Stimulated activated naive CD8-positive, alpha-beta T cell treated with anti-CD3 and anti-CD28 coated beads, Interleukin-15, amount 100 ng/mL, for 72 hours (primary cell): ENCODE data around the gene ARFGEF2.
"Not testable (repeated sequence)": the region's sequence is repeated elsewhere in the genome, so short reads cannot be mapped to it uniquely, and the experiment has no call there.

ENCODE experiments used
- ATAC-seq: fragments of 150-1000 bp; cut with Tn5 transposase; 2 replicates; pipeline ENCODE4 v1.10.0; 2021; ENCODE audit warnings: mild to moderate bottlenecking, moderate library complexity
- DNase-seq, 2 donors: peaks; one replicate each; pipeline ENCODE4 v3.0.0; 2021 to 2022
- H3K27ac Mint-ChIP-seq, 2 donors: one replicate each; pipeline ENCODE4 v1.8.0; 2022; ENCODE audit warnings: mild to moderate bottlenecking in 2 of 2, mixed read lengths in 2 of 2, moderate library complexity in 2 of 2
- H3K27me3 Mint-ChIP-seq: one replicate; pipeline ENCODE4 v1.8.0; 2022; ENCODE audit warnings: mixed read lengths
- H3K4me1 Mint-ChIP-seq: one replicate; pipeline ENCODE4 v1.8.0; 2022; ENCODE audit warnings: mild to moderate bottlenecking, mixed read lengths
- H3K4me3 Mint-ChIP-seq, 2 donors: one replicate each; pipeline ENCODE4 v1.8.0; 2022; ENCODE audit warnings: mild to moderate bottlenecking in 2 of 2, mixed read lengths in 2 of 2, moderate library complexity in 1 of 2
- H3K9me3 Mint-ChIP-seq, 2 donors: one replicate each; pipeline ENCODE4 v1.8.0; 2022; ENCODE audit warnings: mixed read lengths in 2 of 2

The ARFGEF2 gene

DNA sequence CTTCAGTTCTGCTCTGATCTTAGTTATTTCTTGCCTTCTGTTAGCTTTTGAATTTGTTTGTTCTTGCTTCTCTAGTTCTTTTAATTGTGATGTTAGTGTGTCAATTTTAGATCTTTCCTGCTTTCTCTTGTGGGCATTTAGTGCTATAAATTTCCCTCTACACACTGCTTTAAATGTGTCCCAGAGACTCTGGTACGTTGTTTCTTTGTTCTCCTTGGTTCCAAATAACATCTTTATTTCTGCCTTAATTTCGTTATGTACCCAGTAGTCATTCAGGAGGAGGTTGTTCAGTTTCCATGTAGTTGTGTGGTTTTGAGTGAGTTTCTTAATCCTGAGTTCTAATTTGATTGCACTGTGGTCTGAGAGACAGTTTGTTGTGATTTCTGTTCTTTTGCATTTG lies 58.5 kb downstream of the ARFGEF2 start:
- not testable (repeated sequence) for H3K4me1 Mint-ChIP-seq, H3K27me3 Mint-ChIP-seq, H3K4me3 Mint-ChIP-seq, DNase-seq, H3K9me3 Mint-ChIP-seq, ATAC-seq
- H3K27ac Mint-ChIP-seq: peak overlapping the region in 1 of 2 donors; percentile 46

DNA sequence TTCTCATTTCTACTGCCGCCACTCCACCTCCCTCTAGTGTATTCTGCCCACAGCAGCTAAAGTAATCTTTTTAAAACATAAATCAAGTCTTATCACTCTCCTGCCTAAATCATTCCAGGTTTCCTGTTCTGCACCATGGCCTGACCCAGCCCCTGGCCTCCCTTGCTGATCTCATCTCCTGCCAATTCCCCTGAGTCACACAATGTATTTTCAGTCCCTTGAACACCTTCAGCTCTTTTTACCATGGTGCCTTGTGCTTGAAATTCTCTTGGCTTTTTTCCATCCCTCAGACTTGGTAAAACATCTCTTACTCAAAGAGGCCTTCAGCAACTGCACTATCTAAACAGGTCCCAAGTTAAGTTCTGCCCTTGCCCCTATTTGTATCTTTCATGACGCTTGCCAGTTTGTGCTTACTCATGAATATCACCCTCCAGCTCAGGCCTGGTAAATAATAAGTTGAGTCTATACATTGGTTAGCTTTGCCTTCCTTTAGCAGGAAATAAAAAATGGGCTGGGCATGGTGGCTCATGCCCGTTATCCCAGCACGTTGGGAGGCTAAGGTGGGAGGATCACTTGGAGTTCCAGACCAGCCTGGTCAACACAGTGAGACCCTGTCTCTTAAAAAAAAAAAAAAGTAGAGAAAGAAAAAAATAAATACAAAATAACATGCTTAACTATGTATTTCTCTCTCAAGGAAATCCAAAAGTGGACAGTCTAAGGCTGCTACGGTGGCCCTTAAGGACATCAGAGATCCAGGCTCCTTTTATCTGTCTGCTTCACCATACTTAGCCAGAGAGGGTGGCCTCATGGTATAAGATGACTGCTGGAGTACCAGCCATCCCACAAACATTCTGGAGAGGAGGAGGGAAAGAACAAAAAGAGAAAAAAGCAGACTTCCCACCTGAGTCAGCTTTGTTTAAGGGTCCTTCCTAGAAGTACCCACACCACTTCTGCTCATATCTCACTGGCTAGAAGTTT lies 62.2 kb downstream of the ARFGEF2 start:
- no peak overlapping the region for H3K27ac Mint-ChIP-seq

DNA sequence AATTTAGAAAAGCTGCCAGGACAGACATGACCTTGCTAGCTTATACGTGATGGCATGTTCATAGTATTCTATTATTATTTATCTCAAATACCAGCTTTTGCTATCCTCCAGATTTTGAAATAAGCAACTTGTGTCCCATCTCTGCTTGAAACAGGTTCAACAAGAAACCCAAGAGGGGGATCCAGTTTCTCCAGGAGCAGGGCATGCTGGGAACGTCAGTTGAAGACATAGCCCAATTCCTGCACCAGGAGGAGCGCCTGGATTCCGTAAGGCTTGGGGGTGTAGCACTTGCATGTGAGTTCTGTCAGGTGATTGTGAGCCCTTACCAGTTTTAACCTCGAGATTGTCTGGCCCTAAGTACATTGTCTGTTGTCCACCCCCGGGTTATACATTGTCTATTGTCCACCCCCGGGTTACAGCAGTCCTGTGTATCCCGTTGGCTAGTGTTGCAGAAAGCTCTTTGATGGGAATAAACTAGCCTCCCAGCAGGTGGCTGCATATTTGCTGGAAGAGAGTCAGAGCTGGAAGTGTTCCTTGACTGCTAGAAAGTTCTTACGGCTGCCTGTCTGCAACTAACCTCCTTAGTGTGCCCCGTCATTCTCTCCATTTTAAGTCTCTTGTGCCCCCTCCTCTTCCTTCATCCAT lies 63.2 kb downstream of the ARFGEF2 start:
- H3K9me3 Mint-ChIP-seq: no peaks in the 10 kb centered on the region
- DNase-seq (no peak), ATAC-seq (no peak)
- peaks cover 5% of the 10 kb centered on the region for H3K4me1 Mint-ChIP-seq
- no peak overlapping the region for H3K4me3 Mint-ChIP-seq
- H3K27me3 Mint-ChIP-seq: no peaks in the 10 kb centered on the region
- H3K27ac Mint-ChIP-seq: no peak overlapping the region

More for the DNA sequence above, 62.2 kb downstream of the ARFGEF2 start:
- H3K9me3 Mint-ChIP-seq: no peaks in the 10 kb centered on the region
- H3K4me3 Mint-ChIP-seq: no peak overlapping the region
- peaks cover 6% of the 10 kb centered on the region for H3K4me1 Mint-ChIP-seq
- ATAC-seq (no peak), DNase-seq (no peak)
- H3K27me3 Mint-ChIP-seq: no peaks in the 10 kb centered on the region

DNA sequence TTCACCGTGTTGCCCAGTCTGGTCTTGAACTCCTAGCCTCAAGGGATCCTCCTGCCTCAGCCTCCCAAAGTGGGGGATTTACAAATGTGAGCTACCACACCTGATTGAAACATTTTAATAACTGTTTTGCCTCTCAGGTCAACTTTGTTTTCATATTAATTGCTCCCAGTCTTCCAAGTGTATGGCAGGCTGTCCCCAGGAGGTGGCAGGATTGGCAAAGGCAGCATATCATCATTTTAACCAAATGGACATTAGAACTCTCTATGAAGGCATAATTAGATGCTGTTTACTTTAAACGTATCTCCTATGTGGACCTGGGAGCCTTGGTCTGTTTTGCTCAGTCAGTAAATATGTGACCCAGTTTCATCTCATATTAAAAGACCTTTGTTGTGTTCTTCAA lies 65.4 kb downstream of the ARFGEF2 start:
- Mint-ChIP-seq H3K4me3 (no peak overlapping the region), H3K4me1 (no peaks in the 10 kb centered on the region)
- no peak for DNase-seq

DNA sequence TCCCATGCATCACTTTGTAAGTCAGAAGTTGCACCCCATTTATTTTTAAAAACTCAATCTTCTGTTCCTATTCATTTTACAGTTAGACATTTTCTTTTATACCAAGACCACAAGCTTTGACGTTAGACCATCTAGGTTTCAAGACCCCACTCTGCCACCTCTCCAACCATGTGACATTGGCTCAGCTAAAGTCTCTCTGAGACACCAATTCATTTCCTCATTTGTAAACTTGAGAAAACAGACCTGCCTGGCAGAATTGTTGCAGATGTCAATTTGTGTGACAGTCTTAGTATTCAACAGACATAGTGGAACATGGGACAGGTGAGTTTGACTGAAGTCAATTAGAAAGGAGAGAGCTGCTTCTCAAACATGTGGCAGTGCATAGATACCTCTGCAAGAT lies 69.0 kb downstream of the ARFGEF2 start:
- no peaks in the 10 kb centered on the region for H3K9me3 Mint-ChIP-seq
- ATAC-seq (no peak), DNase-seq (no peak)
- H3K4me1 Mint-ChIP-seq: no peaks in the 10 kb centered on the region
- H3K27me3 Mint-ChIP-seq: no peaks in the 10 kb centered on the region
- no peak overlapping the region for H3K4me3 Mint-ChIP-seq
- H3K27ac Mint-ChIP-seq: peak overlapping the region in 1 of 2 donors; percentile 53

More for the DNA sequence above, 65.4 kb downstream of the ARFGEF2 start:
- Mint-ChIP-seq H3K27ac (no peak overlapping the region), H3K27me3 (no peaks in the 10 kb centered on the region), H3K9me3 (no peaks in the 10 kb centered on the region)
- ATAC-seq: no peak

DNA sequence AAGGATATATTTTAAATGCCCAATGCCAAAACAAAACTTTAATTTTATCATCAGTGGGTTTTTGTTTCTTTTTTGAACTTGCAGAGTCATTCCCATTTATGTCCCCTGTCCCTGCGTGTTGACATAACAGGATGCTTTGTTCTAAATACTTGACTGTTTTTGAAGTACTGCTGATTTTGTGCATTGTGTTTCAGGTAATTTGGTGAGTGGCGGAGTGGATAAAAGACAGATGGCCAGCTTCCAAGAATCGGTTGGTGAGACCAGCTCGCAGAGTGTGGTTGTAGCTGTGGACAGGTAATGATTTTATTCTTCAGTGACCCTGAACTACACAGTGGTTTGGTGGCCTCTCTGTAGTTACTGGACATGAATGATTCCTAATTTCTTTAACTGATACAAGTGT lies 74.1 kb downstream of the ARFGEF2 start:
- Mint-ChIP-seq H3K9me3 (no peaks in the 10 kb centered on the region), H3K27me3 (no peaks in the 10 kb centered on the region), H3K4me3 (no peak overlapping the region), H3K27ac (no peak overlapping the region), H3K4me1 (no peaks in the 10 kb centered on the region)
- DNase-seq (no peak), ATAC-seq (no peak)

DNA sequence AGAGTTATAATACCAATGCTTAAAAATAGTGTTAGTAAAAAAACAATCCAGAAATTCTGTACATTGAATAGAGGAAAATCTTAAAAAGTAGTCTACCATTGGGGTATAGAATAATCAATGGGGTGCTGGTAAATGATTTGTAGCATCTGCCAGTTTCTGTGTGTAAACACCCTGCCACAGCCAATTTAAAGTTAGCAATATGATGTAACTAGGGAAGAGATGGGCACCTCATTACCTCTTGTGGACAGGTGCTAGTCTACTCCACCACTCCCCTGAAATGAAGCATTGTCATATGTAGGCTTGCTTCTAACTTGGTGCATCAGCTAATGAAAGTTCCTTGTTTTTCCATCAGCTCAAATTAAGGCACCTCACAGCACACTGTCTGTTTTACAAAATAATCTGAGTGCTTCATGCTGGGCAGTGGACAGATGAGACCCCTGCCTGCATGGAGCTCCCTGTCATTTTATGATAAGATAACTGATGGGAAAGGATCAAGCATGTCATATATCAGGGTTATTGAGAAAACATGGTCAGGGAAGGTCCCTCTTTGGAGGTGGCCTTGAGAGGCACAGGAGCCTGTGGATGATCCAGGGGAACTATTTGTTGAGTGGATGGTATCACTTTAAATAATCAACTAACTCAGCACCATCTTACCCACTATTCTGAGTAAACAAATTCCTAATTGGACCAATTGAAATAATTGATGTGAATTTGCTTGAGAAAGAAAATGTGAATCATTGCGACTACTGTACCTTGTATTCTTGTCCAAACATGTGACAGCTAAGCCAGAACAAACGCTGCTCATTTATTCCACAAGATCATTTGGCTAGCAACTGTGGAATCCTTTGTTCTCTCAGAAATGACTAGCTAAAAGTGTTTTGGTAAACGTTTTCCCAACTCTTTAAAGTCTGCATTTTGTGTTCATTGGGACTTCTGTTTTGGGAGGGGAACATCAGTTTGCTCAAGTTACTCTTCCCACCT lies 78.7 kb downstream of the ARFGEF2 start:
- H3K27me3 Mint-ChIP-seq: no peaks in the 10 kb centered on the region
- peak overlapping the region in 1 of 2 donors; percentile 34 for H3K27ac Mint-ChIP-seq
- H3K9me3 Mint-ChIP-seq: no peaks in the 10 kb centered on the region
- H3K4me3 Mint-ChIP-seq: no peak overlapping the region
- ATAC-seq: no peak
- no peak for DNase-seq
- no peaks in the 10 kb centered on the region for H3K4me1 Mint-ChIP-seq

DNA sequence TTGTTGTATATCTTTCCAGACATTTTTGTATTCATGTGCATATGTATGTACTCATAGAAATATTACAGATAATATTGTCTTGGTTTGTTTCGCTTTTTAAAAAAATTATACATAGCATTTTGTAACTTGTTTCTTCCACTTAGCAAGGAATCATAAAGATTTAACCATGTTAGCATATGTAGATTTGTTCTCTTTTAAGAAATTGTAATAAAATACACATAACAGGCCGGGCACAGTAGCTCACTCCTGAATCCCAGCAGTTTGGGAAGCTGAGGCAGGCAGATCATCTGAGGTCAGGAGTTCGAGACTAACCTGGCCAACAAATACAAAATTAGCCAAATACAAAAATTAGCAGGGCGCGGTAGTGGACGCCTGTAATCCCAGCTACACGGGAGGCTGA lies 80.2 kb downstream of the ARFGEF2 start:
- Mint-ChIP-seq H3K27me3 (no peaks in the 10 kb centered on the region), H3K27ac (peak overlapping the region in 1 of 2 donors; percentile 72), H3K4me1 (no peaks in the 10 kb centered on the region), H3K4me3 (no peak overlapping the region), H3K9me3 (no peaks in the 10 kb centered on the region)
- ATAC-seq (no peak), DNase-seq (no peak)

DNA sequence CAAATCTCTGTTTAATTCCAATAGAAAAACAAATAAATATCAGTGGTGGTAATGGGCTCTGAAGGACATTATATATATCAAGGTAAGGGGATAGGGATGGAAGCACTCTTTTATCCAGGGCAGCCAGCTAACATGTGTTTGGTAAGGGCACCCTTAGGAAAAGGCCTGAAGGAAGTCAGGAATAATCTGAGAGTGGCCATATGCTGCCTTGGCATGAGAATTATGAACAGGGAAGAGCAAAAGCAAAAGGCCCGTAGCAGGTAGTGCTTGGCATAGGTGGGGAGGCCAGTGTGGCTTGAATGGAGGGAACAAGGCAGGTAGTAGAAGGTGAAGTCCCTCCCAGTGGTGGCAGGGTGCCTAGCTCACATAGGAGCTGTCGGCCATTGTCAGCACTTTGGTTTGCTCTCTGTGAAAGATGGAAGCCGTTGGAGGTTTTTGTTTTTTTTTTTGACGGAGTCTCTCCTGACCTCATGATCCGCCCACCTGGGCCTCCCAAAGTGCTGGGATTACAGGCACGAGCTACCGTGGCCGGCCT lies 85.0 kb downstream of the ARFGEF2 start:
- ATAC-seq (no peak), DNase-seq (no peak)
- H3K27me3 Mint-ChIP-seq: no peaks in the 10 kb centered on the region
- H3K27ac Mint-ChIP-seq: no peak overlapping the region
- no peaks in the 10 kb centered on the region for H3K4me1 Mint-ChIP-seq
- no peak overlapping the region for H3K4me3 Mint-ChIP-seq
- H3K9me3 Mint-ChIP-seq: no peaks in the 10 kb centered on the region

DNA sequence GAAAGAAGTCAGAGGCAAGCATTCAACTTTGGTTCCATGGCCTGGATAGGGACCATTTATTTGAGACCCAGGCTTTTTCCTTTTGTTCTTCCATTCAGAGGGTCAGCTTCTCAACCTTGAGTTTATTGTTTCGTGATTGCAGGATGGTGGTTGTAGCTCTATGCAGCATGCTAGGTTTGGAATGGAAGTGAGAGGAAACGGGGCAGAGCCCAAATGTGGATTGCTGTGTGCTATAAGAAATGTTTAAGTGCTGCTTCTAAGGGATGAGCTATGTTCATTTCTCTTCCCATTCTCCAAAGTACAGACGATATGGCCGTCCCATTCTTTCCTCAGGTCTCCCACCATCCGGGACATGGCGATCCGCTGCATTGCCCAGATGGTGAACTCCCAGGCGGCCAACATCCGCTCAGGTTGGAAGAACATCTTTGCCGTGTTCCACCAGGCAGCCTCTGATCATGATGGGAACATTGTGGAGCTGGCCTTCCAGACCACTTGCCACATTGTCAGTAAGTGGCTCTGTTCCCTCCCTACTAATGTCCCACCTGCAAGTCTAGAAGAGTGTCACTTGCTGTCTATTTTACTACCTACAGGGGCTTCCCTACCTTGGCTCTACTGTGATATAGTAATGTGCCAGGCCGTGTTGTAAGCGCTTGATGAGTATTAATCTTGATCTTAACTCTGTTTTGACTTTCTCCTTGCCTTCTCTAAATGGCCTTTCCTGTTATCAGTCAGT lies 88.6 kb downstream of the ARFGEF2 start:
- Mint-ChIP-seq H3K27ac (no peak overlapping the region), H3K9me3 (no peaks in the 10 kb centered on the region), H3K4me3 (no peak overlapping the region), H3K4me1 (no peaks in the 10 kb centered on the region), H3K27me3 (no peaks in the 10 kb centered on the region)
- DNase-seq (no peak), ATAC-seq (no peak)

DNA sequence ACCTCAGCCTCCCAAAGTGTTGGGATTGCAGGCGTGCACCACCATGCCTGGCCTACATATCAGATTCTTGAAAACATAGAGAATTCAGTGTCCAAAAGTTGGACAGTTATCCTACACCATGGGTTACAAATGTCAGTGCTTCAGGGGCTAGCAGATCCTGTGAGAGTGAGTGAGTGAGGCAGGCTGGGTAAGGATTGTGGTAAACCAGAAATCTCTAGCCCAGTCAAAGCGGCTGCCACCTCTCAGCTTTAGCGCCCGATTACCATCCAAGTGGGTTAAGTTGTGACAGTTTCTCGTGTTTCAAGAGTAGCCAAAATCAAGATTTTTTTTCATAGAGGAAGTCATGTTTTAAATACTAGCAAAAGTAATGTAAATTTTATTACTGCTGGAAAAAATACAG lies 102.7 kb downstream of the ARFGEF2 start:
- Mint-ChIP-seq H3K27ac (no peak overlapping the region), H3K4me3 (no peak overlapping the region), H3K27me3 (no peaks in the 10 kb centered on the region), H3K9me3 (no peaks in the 10 kb centered on the region), H3K4me1 (no peaks in the 10 kb centered on the region)
- DNase-seq (no peak), ATAC-seq (no peak)

DNA sequence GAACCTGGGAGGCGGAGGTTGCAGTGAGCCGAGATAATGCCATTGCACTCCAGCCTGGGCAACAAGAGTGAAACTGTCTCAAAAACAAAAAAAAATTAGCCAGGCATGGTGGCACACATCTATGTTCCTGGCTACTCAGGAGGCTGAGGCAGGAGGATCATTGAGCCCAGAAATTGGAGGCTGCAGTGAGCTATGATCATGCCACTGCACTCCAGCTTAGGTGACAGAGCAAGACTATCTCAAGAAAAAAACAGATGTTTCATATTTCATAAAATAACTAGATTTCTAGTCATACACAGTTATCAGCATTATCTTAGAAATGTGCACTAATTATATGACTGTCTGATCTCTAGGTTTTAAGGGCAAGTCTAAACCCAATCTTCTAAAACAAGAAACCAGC lies 106.7 kb downstream of the ARFGEF2 start:
- H3K4me1 Mint-ChIP-seq, H3K4me3 Mint-ChIP-seq, ATAC-seq, H3K27ac Mint-ChIP-seq, DNase-seq, H3K9me3 Mint-ChIP-seq, H3K27me3 Mint-ChIP-seq: not testable (repeated sequence)

DNA sequence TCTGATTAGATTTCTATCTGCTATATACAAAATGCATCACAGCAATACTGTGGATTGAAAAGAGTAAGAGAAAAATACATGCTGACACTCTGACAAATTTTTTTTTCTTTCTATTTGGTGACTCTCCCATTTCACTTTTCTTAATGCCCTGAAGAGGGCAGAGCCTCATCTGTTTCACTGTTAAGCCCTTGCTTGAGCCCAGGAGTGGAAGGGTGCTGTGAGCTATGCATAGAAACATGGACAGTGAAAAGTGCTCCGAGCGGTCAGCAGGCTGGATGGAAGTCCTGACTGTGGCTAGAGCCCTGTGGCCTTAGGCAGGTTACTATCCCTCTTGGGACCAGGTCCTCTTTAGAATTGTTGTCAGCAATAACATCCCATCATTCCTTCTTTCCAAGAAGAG lies 107.2 kb downstream of the ARFGEF2 start:
- Mint-ChIP-seq H3K4me1 (no peaks in the 10 kb centered on the region), H3K9me3 (no peaks in the 10 kb centered on the region), H3K27me3 (no peaks in the 10 kb centered on the region), H3K27ac (no peak overlapping the region), H3K4me3 (no peak overlapping the region)
- ATAC-seq (no peak), DNase-seq (no peak)

DNA sequence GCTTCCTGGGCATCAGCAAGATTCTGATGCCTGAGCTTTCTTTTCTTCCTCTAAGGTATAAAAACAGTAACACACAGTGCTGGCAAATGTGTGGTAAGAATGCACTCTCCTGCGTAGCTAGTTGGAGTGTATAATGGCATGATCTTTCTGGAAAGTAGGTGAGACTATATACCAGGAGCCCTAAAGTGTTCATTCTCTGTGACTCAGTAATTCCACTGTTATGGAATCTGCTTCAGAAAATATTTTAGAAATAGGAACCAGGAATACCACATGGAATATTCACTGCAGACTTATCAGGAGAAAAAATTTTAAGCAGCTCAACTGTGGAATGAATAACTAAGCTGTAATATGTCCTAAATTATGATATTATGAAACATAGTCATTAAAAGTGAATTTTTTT lies 107.7 kb downstream of the ARFGEF2 start:
- Mint-ChIP-seq H3K27me3 (no peaks in the 10 kb centered on the region), H3K27ac (no peak overlapping the region), H3K4me3 (no peak overlapping the region), H3K4me1 (no peaks in the 10 kb centered on the region), H3K9me3 (no peaks in the 10 kb centered on the region)
- DNase-seq (no peak), ATAC-seq (no peak)
